Middle frontal gyrus (tissue), 1 donor: ENCODE measurements around the gene RASSF5.
"Not testable (repeated sequence)": the region's sequence is repeated elsewhere in the genome, so short reads cannot be mapped to it uniquely, and the experiment has no call there.

Experiments used
- DNase-seq: peaks from one replicate; pipeline ENCODE4 v3.0.0-alpha.2; 2015; ENCODE audit warnings: low spot score; ENCODE audit errors: extremely low spot score

Gene RASSF5

DNA sequence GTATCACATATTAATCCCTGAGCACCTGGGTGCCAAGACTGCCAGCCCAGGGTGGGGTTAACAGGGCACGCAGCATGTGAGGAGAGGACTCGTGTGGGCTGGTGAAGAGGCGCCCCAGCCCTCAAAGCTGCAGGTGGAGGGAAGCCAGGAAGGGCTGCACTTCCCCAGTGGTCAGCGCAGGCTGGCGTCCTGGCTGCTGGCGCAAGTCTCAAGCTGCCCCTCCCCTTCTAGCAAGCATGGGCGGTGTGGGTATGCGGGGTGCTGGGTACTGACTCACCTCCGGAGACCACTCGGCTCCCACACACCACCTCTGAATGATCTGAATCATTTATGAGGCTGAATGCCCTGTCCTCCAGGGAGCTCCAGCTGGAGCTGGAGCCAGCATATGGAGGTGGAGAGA, 60.9 kb downstream of the RASSF5 start:
- no peak for DNase-seq

DNA sequence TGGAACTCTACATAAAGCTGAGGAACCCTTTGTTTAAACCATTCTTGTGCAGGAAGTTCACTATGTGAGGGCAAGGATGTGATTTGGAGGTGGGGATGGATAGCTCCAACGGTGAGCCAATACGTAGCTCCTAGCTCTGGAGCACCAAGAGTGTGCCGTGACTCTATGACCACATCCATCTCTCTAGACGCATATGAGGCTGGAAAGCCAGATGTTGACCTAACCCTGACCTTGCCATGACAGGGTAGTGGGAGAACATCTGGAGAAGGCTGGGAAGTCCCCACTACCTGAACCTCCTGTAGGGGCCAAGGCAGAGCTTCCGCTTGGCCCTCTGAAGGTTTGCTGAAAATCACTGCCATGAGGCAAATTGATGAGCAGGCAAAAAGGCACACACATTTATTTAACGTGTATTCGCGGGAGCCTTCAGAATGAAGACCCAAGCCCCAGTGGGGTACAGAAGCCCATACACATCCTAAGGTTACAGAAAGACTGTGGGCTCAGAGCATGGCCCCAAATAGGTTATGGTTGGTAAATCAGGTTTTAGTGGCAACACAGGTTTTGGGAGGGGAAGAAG, 61.5 kb downstream of the RASSF5 start:
- DNase-seq: no peak

DNA sequence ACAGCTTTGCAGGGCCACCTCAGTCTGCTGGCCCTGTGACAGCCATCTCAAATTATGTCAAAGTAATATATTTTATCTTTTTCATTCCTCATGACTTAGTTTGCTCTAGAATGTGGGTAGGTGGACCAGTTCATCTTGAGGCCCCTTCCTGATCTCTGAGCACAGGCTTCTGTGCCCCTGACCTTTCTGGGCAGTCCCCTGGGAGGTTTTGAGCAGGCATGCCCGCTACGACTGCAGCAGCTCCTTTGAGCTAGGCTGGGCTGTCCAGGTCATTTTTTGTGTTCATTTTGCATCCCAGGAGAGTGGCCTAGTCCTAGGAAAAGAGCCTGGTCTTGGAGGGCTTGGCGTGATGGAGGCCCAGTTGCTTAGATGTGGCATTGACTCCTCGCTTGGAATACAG, 62.2 kb downstream of the RASSF5 start:
- DNase-seq: no peak

DNA sequence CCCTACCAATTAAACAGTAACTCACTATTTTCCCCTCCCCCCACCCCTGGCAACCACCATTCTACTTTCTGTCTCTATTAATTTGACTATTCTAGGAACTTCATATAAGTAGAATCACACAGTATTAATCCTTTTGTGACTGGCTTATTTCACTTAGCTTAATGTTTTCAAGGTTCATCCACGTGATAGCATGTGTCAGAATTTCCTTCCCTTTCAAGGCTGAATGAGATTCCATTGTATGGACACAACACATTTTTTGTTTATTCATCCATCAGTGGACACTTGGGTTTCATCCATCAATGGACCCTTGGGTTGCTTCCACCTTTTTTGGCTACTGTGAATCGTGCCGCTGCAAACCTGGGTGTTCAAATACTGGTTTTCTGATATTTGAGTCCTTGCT, 63.2 kb downstream of the RASSF5 start:
- DNase-seq: no peak

DNA sequence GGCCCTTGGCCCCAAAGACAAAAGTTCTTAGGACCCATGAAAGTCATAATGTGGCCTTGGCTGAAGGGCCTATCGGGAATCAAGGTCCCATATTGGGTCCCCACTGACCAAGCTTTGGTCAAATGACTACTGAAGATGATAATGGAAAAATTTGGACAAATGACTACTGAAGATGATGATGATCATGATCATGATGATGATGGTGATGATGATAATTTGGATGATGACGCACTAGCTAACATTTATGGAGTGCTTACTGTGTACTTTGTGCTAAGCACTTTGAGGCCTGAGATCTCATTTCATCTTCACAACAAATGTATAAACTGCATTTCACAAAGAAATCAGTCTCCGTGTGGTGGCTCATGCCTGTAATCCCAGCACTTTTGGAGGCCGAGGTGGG, 65.5 kb downstream of the RASSF5 start:
- DNase-seq: no peak

DNA sequence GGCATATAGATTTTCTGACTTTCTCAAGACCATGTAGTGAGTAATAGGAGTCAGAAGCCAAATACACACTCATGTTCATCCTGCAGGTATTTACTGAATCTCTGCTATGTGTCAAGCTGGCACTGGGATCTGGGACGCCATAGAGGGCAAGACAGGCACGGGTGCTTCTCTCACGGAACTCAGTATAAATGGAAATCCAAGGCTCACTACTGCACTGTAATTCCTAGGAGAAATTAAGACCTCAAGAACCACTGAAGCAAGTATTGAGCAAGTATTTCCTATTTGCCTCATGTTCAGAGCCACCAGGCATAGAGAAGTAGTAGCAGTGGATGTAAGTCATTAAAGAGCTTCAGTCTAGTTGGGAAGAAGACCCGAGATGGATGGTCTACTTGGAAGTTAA, 66.0 kb downstream of the RASSF5 start:
- DNase-seq: no peak

DNA sequence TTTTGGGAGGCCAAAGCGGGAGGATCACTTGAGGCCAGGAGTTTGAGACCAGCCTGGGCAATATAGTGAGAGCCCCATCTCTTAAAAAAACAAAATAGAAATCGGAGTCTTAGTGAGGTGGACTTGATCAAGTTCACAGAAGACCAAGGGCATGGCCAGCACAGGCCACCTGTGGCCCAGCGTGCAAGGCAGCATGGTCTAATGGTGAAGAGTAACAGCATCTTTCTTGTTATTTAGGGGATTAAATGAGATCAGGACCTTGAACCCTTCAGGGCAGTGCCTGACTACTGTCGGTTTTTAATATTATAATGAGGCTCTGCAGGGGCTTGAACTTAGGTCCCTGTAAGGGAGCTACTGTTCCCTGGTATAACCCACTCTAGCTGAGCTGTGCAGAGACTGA, 66.4 kb downstream of the RASSF5 start:
- DNase-seq: no peak

DNA sequence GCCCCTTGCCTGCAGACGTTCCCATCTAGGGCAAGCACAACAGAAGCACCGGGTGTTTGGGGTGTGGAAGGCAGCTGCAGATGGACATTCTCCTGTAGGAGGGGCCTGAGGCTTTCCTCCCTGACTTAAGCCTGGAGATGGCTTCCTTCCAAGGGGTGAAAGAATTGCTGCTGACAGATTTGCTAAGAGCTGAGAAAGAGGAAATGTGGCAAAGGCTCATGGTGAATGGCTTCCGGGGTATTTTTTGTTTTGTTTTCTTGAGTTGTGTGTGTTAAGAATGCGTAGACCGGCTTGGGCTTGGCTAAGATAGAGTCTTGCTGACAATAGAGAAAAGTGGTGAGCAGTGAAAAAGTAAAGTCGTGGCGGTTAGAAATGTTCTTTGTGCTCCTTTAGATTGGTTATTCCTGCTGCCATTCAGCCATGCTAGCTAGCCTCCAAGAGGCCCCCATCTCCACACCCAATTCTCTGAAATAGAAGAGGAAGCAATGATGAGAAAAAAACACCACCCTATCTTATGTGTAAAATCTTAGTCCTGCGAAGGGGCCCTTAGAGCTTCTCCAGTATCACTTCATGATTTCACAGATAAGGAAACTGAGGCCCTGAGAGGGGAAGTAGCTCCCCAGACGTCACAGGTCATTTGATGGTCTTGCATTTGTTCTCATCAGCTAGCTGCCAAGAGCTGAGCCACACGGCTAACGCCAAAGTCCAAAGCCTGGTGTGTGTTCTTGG, 68.0 kb downstream of the RASSF5 start:
- DNase-seq: no peak

DNA sequence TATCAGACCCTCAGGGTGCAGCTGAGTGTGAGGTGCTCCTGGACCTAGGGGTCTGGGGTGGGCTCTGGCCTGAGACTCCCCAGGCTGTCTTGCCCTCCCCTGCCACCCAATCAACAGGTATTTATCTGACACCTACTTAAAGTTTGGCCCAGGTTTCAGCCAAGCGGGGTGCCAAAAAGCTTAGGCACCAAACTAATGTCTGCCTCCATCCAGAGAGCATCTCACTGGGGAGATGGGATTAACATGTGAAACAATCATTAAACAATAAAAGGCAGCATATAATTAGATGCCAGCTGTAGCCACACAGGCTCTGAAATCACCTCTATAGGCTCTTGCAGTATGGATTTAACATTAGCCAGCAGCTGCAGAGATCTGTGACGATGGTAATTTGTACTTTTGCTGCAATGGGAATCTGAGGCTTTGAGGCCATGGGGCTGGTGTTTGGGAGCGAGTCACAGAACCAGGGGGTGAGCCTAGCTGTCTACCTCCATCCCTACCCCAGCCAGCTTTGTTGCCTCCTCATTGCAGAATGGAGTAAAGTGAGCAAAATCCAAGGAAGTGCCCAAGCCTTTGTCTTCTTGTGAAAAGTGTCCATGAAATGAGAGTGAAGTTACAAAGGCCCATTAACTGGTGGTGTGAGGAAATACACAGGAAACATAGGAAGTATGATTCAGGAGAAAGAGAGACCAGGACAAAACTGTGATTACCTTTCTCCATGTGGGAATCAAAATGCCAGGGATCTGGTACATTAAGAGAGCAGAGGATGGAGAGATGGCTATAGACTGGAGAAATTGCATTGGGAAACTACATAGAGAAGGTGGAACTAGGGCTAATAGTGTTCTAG, 68.8 kb downstream of the RASSF5 start:
- DNase-seq: no peak

DNA sequence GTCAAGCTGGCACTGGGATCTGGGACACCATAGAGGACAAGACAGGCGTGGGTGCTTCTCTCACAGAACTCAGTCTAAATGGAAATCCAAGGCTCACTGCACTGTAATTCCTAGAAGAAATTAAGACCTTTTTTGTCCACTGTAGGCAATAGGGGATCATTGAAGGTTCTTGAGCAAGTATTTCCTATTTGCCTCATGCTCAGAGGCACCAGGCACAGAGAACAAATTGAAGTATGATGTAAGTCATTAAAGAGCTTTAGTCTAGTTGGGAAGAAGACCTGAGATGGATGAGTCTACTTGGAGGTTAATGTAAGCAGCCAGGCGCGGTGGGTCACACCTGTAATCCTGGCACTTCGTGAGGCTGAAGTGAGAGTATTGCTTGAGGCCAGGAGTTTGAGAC, 70.3 kb downstream of the RASSF5 start:
- no peak for DNase-seq

DNA sequence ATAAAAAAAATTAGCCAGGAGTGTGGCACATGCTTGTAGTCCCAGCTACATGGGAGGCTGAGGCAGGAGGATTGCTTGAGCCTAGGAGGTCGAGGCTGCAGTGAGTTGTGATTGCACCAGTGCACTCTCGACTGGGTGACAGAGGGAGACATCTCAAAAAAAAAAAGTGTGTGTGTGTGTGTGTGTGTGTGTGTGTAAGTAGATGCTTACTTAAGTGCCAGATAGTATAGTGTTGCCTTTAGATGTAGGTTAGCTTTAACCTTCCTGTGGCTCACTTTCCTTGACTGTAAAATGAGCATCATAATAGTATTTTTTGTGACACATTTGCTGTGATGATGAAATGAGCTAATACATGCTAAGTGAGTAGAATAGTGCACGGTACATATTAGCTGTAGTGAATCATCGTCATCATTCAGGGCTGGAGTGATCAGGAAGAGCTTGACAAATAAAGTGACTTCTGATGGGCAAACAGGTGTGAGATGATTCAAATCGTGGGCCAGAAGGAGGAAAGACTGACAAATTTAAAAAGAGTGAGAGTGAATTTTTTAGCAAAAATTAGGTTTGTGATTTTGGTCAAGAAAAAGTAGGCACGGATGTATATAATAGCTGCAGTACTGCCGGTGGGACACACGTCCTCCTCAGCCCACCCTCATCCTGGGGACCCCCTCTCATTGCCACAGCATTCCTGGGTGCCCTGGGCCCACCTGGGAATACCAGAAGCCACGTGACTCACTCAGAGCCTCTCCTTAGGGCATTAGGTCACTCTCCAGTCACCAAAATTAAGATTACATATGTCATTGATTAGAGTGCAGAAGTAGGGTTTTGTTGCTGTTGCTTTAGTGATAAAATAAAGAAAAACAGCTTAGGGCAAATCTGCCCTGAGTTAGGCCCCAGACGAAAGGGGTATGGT, 71.0 kb downstream of the RASSF5 start:
- no peak for DNase-seq

DNA sequence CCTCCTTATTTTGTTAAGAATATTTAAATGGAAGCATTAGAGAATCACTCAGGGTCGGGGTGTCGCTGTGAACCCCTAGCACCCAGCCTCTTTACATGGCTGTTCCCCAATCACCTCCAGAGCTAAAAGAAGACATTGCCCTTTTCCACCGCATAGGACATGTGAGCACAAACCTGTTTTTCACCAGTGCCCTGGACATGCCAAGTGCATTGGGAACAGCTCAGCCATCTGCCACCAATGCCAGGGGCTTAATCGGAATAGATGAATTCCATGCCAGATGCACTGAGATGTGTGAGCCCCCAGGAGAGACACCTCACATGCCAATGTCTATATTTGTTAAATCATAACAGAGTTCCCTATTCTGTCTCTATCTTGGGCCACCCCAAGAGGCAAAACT, 71.6 kb downstream of the RASSF5 start:
- DNase-seq: no peak

DNA sequence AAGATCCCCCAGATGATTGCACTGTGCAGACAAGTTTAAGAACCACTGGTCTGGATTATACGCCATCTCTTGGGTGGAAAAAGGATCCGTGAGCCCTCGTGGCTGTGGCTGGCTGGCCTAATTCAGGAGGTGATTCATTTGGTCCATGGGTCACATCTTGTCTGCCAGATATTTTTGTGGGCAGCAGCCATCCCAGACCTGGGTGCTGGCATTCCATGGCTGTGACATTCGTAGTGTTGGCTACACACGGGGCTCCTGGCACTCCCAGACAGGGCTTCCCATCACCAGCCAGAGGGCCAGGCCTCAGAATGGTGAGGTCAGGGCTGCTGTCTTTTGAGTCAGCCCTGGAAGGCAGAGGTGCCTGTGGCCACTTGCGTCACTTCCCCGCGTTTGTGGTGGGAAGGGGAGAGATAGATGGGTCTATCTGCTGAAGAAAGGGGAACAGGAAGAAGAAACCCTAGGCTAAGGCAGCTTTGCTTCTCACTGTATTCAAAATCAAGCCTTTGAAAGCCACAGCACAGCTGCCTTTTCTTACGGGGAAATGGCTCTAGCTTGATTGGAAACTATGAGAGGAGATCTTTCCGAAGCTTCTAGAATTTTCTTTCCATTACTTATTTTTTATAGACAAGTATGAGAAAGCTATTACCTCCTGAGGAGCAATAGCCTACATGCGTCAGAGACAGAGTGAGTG, 72.6 kb downstream of the RASSF5 start:
- DNase-seq: no peak

DNA sequence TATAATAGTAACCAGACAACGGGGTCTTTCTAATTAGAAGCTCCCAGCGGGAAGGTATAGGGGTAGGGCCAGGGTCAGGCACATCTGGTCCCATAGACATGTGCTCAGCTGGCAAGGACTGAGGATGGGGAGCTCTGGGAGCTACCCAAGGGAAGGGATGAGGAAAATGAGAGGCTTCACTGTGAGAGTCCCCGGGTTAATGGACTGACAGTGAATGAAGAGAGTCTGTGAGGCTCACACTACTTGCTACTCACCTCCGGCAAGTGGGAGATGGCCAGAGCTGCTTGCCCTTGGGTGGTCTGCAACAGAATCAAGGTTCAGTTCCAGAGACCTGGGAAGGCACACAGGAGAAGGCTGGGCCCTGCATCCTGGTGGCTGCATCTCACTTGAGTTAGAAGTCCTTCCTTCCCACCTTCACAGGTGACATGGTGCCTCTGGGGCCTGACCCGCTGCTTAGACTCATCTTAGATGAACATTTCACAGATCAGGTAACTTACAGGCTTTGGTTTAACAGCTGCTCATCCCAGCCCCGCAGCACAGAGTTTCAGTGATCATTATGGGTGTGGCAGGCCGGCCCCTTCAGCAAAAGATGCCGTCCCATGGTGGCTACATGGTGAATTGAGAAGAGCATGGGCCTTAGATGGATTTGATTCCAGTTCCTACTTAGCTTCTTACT, 73.2 kb downstream of the RASSF5 start:
- DNase-seq: no peak

DNA sequence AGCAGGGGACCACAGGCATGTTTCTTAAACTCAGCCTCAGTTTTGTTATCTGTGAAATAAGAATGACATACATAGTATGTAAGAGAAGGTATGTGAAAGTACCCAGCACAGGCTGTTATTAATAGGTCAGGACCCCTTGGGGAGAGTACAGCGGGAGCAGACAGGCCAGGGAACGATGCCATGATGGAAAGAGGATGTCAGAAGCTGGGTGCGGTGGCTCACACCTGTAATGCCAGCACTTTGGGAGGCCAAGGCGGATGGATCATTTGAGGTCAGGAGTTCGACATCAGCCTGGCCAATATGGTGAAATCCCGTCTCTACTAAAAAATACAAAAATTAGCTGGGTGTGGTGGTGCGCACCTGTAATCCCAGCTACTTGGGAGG, 73.8 kb downstream of the RASSF5 start:
- DNase-seq: not testable (repeated sequence)

DNA sequence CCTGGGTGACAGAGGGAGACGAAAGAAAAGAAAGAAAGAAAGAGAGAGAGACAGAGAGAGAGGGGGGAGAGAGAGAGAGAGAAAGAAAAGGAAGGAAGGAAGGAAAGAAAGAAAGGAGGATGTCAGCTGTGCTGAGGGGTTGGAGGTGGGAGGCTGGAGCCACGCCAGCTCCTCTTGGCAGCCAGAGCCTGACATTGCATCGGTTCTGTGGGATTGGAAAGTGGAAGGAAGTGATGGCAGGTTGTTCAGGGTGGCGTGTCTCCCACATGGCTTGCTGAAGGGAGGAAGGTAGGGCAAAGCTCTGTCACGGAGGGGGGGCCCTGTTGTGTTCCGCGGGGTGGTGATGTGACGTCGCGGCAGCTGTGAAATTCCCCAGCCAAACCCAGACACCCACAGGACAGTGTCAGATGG, 74.2 kb downstream of the RASSF5 start:
- no peak for DNase-seq

DNA sequence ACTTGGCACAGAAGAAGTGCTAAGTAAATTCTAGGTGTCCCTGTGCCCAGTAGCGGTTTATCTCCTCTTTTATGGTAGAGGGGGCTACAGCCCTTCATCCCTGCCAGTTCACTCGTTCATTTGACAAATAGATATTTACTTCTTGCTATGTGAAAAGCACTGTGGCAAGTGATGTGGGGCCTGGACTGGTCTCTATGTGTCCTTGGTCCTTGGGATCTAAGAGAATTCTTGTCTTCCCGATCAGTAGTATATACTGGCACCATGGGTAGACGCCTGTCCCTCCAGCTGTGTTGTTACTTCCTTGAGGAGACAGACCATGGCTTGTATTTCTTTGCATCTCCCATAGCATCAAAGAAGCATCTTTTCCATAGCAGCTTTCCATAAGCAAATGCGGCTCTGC, 75.2 kb downstream of the RASSF5 start:
- no peak for DNase-seq

DNA sequence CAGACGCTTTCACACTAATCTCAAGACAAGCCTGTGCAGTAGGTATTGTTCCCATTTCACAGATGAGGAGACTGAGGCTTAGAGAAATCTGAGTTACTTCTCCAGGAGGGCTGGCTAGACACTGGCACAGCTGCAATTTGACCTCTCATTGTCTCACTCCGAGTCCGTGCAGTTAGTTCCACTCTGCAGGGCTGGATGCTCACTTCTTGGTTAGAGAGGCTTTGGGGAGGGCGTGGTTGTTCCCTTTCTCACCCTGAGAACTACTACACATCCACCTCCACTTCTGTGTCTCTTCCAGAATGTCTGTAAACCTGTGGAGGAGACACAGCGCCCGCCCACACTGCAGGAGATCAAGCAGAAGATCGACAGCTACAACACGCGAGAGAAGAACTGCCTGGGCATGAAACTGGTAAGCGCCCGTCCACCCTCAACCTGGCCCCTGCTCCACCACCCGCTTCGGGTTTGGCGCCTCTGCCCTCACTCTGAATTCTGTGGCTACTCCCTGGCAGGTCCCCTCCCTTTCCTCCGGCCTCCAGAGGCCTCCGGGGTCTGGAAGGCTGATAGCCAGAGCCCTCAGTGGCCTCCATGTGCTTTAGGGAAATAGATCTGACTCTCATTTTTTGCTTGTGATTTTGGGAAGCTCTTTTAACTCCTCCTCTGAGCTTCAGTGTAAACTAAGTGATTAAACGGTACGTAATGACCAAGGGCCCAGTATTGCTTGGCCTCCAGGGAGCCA, 75.8 kb downstream of the RASSF5 start:
- DNase-seq: no peak
